GM15510 (cell line): Measurements from ENCODE around the gene SLC35F3.

Experiments used
- POLR2A ChIP-seq: IDR thresholded peaks from 3 replicates; pipeline ENCODE4 v1.6.1; 2011; ENCODE audit warnings: borderline replicate concordance; ENCODE audit not compliant: insufficient read length; ENCODE audit errors: extremely low read depth

SLC35F3 gene

GRCh38 chr1:233905416-233906051 is 1.1 kb downstream of the SLC35F3 start:
- no peak for TF ChIP-seq POLR2A

DNA sequence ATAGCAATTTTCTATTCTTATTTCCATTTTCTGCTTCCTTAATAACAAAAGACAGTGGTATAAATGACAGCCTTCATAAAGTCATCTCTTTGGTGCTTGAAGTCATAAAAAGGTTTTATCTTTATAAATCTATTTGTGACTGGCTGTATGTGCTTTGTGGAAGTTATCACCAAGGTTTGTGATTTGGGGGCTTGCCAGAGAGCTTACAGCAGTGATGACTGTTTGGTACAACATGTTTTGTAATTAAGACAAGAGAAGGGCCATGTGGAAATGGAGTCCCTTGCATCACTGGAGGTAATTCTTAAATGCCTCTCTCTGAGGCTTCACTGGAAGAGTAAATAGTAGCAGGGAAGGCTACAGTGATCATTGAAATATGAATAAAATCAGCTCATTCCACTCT is 2.7 kb downstream of the SLC35F3 start:
- no peak for TF ChIP-seq POLR2A

GRCh38 chr1:233908092-233908491 is 3.6 kb downstream of the SLC35F3 start:
- TF ChIP-seq POLR2A: no peak

GRCh38 chr1:233909195-233909594 is 4.7 kb downstream of the SLC35F3 start:
- TF ChIP-seq POLR2A: no peak

- no peak for TF ChIP-seq POLR2A
These were observed 8.0 kb downstream of the SLC35F3 start for GRCh38 chr1:233912447-233912846.

- TF ChIP-seq POLR2A: no peak
These were observed 8.4 kb downstream of the SLC35F3 start for GRCh38 chr1:233912909-233913308.

DNA sequence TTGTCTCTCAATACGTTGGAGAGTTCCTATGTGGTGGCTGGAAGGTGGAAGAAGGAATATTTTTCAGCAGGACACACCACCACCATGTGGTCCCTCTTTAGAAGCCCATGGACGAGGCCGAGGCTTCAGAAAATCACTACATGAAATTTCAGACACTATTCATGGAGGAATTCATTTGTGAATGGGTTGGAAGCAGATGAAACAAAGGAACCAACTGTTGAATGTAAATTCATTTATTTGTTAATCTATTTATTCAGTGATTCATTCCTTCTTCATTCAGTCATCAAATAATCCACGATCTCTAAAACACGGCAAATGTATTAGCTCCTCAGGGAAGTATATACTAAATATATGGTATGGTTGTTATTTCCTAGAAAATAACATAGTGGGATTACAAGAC is 12.2 kb downstream of the SLC35F3 start:
- no peak for TF ChIP-seq POLR2A

GRCh38 chr1:233919786-233920185 is 15.3 kb downstream of the SLC35F3 start:
- no peak for TF ChIP-seq POLR2A

- TF ChIP-seq POLR2A: no peak
These were observed 23.6 kb downstream of the SLC35F3 start for GRCh38 chr1:233928123-233928522.

GRCh38 chr1:233933339-233933738 is 28.9 kb downstream of the SLC35F3 start:
- no peak for TF ChIP-seq POLR2A

- TF ChIP-seq POLR2A: no peak
These were observed 30.9 kb downstream of the SLC35F3 start for GRCh38 chr1:233935297-233935868.

GRCh38 chr1:233936422-233936821 is 31.9 kb downstream of the SLC35F3 start:
- TF ChIP-seq POLR2A: no peak

GRCh38 chr1:233936842-233937241 is 32.4 kb downstream of the SLC35F3 start:
- no peak for TF ChIP-seq POLR2A

GRCh38 chr1:233938476-233938875 is 34.0 kb downstream of the SLC35F3 start:
- no peak for TF ChIP-seq POLR2A

DNA sequence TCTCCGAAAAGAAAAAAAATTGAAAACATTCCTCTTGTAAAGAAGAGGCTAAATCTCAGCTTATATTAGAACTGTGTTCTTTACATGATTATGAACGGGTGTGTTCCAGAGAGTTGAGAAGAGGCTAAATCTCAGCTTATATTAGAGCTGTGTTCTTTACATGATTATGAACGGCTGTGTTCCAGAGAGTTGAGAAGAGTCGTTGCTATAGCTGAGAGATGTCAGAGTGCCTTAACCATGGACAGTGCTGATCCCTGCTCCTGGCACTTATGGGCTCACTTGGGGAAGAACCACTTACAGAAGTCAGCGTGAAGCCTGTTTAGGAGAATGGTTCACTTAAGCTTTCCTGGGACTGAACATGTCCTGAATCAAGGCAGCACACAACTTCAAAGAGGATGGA is 35.0 kb downstream of the SLC35F3 start:
- TF ChIP-seq POLR2A: no peak

GRCh38 chr1:233940908-233941307 is 36.4 kb downstream of the SLC35F3 start:
- no peak for TF ChIP-seq POLR2A
